Measurements from ENCODE around the gene MTHFD1L. TPM values are rescaled to one million over a fixed set of nuclear protein-coding genes. Genes with fewer than 3 reads are reported as not detected.

Gene MTHFD1L
- total and polyA plus RNA-seq, 2 donors (not counting 1 experiment from before 2014, with no cell fraction given): 36.1 to 48.9 TPM

DNA sequence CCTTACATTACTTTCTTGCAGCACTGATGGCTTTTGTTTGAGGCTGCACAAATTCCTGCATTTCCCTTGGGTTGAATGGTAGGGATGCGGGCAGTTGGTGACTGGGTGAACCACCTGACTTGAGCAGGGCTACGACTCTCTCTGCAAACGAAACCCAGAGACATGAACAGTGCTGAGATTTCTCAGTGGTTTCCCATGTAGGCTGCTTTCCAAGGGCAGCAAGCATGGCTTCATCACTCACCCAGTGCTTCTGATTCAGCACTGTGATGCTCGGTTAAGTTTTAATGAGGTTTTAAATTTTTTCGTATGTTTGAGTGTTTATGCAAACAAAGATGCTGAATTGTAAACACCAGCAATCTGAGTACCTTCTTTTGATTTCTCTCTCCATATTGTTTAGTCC is 127.2 kb downstream of the MTHFD1L start:
- no peak overlapping the region for H3K27ac ChIP-seq (ENCODE audit: insufficient read depth, low read length)
- DNase-seq (ENCODE audit: low read depth in 2 of 2): no peak
- H3K4me3 ChIP-seq (replicated peaks in 1 of 4; ENCODE audit: control extremely low read depth in 1 of 4, insufficient read depth in 1 of 4, low read depth in 3 of 4, low read length in 4 of 4): no peak overlapping the region
- peak overlapping the region; percentile 25 for H3K4me2 ChIP-seq (ENCODE audit: extremely low read depth, insufficient read depth, low read length)
- no peaks in the 10 kb centered on the region for H3K27me3 ChIP-seq (ENCODE audit: control insufficient read depth, insufficient read depth, low read length)
- peaks cover 2% of the 10 kb centered on the region for H3K36me3 ChIP-seq (ENCODE audit: control insufficient read depth, insufficient read depth, low read length)
- H2AFZ ChIP-seq (ENCODE audit: low read length): no peak overlapping the region
- no peak for TF ChIP-seq CTCF (conservative IDR thresholded peaks at IDR 0.05 in 1 of 2, IDR thresholded peaks at IDR 0.05 in 1 of 2; ENCODE audit: low read depth in 1 of 2, low read length in 2 of 2)
- TF ChIP-seq EZH2 (IDR thresholded peaks at IDR 0.05; ENCODE audit: low read length, missing control alignments): no peak
- H3K4me1 ChIP-seq (ENCODE audit: control insufficient read depth, extremely low read depth, insufficient read depth, low read length): no peaks in the 10 kb centered on the region
- H3K9ac ChIP-seq (ENCODE audit: insufficient read depth, low read length): no peak overlapping the region
- H3K9me3 ChIP-seq (ENCODE audit: control insufficient read depth, insufficient read depth, low read depth, low read length): no peaks in the 10 kb centered on the region
- H4K20me1 ChIP-seq (ENCODE audit: control insufficient read depth, extremely low read depth, insufficient read depth, low read length): no peaks in the 10 kb centered on the region
- no peaks in the 10 kb centered on the region for H3K79me2 ChIP-seq (ENCODE audit: control insufficient read depth, insufficient read depth, low read length)

DNA sequence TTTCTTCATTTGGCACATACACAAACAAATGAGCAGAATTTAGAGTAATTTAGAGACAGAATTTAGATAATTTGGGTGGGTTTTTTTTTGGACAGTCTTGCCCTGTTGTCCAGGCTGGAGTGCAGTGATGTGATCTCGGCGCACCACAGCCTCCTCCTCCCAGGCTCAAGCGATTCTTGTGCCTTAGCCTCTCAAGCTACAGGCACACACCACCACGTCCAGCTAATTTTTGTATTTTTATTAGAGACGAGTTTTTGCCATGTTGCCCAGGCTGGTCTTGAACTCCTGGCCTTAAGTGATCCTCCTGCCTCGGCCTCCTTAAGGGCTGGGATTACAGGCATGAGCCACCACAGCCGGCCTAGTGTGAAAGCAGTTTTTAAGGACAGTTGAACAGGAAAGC is 127.8 kb downstream of the MTHFD1L start:
- H3K4me2 ChIP-seq (ENCODE audit: extremely low read depth, insufficient read depth, low read length): no peak overlapping the region
- no peak overlapping the region for H3K9ac ChIP-seq (ENCODE audit: insufficient read depth, low read length)
- no peaks in the 10 kb centered on the region for H4K20me1 ChIP-seq (ENCODE audit: control insufficient read depth, extremely low read depth, insufficient read depth, low read length)
- no peaks in the 10 kb centered on the region for H3K9me3 ChIP-seq (ENCODE audit: control insufficient read depth, insufficient read depth, low read depth, low read length)
- H3K27me3 ChIP-seq (ENCODE audit: control insufficient read depth, insufficient read depth, low read length): no peaks in the 10 kb centered on the region
- no peaks in the 10 kb centered on the region for H3K79me2 ChIP-seq (ENCODE audit: control insufficient read depth, insufficient read depth, low read length)
- H3K4me1 ChIP-seq (ENCODE audit: control insufficient read depth, extremely low read depth, insufficient read depth, low read length): no peaks in the 10 kb centered on the region
- no peak for TF ChIP-seq CTCF (conservative IDR thresholded peaks at IDR 0.05 in 1 of 2, IDR thresholded peaks at IDR 0.05 in 1 of 2; ENCODE audit: low read depth in 1 of 2, low read length in 2 of 2)
- TF ChIP-seq EZH2 (IDR thresholded peaks at IDR 0.05; ENCODE audit: low read length, missing control alignments): no peak
- DNase-seq (ENCODE audit: low read depth in 2 of 2): no peak
- no peak overlapping the region for H3K27ac ChIP-seq (ENCODE audit: insufficient read depth, low read length)
- H2AFZ ChIP-seq (ENCODE audit: low read length): no peak overlapping the region
- H3K4me3 ChIP-seq (replicated peaks in 1 of 4; ENCODE audit: control extremely low read depth in 1 of 4, insufficient read depth in 1 of 4, low read depth in 3 of 4, low read length in 4 of 4): no peak overlapping the region
- H3K36me3 ChIP-seq (ENCODE audit: control insufficient read depth, insufficient read depth, low read length): peaks cover 2% of the 10 kb centered on the region

DNA sequence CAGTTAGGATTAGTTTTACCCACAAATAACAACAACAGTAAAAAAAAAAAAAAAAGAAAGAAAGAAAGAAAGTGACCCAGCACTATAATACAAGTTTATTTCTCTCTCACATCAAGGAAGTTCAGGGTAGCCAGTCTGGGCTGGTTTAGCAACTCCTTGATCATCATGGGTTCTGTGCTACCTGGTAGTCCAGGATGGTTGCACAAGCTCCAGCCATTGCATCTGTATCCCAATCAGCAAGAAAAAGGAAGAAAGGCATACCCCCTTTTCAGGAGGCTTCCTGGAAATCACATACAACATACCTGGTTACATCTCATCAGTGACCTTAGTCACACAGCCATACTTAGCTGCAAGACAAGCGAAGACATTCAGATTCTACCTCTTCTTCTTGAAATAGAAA is 128.5 kb downstream of the MTHFD1L start:
- Histone ChIP-seq H3K9me3 (ENCODE audit: control insufficient read depth, insufficient read depth, low read depth, low read length) (no peaks in the 10 kb centered on the region), H3K4me1 (ENCODE audit: control insufficient read depth, extremely low read depth, insufficient read depth, low read length) (no peaks in the 10 kb centered on the region), H3K4me3 (replicated peaks in 1 of 4; ENCODE audit: control extremely low read depth in 1 of 4, insufficient read depth in 1 of 4, low read depth in 3 of 4, low read length in 4 of 4) (no peak overlapping the region), H3K79me2 (ENCODE audit: control insufficient read depth, insufficient read depth, low read length) (no peaks in the 10 kb centered on the region), H3K4me2 (ENCODE audit: extremely low read depth, insufficient read depth, low read length) (no peak overlapping the region), H3K9ac (ENCODE audit: insufficient read depth, low read length) (no peak overlapping the region), H4K20me1 (ENCODE audit: control insufficient read depth, extremely low read depth, insufficient read depth, low read length) (no peaks in the 10 kb centered on the region), H3K27ac (ENCODE audit: insufficient read depth, low read length) (no peak overlapping the region), H3K27me3 (ENCODE audit: control insufficient read depth, insufficient read depth, low read length) (no peaks in the 10 kb centered on the region), H3K36me3 (ENCODE audit: control insufficient read depth, insufficient read depth, low read length) (peaks cover 2% of the 10 kb centered on the region), H2AFZ (ENCODE audit: low read length) (no peak overlapping the region)
- DNase-seq (ENCODE audit: low read depth in 2 of 2): no peak
- no peak for TF ChIP-seq CTCF (conservative IDR thresholded peaks at IDR 0.05 in 1 of 2, IDR thresholded peaks at IDR 0.05 in 1 of 2; ENCODE audit: low read depth in 1 of 2, low read length in 2 of 2)
- no peak for TF ChIP-seq EZH2 (IDR thresholded peaks at IDR 0.05; ENCODE audit: low read length, missing control alignments)

Measured in fibroblast of lung (primary cell).